K562 treated with DMSO at 1 percent for 4 hours (cell line): Measurements from ENCODE around the gene VCY. TPM values are rescaled to one million over a fixed set of nuclear protein-coding genes. Genes with fewer than 3 reads are reported as not detected.

Experiments
- total RNA-seq: library from RNA; unstranded; fragments of 300-600 nt; gene quantifications from 2 replicates; pipeline ENCODE4 v1.2.3, GENCODE V29; 2022; ENCODE audit not compliant: insufficient read depth

The VCY gene
- not detected in 2 replicates for total RNA-seq

GRCh38 chrY:13986373-13986772 lies at the start of gene VCY:
Gene VCY, minus strand, starts transcription at chrY:13986473. Its CDS starts 33 bp downstream, at chrY:13986440.

Other genes with a start within 250 kb of the VCY start
- gene VCY1B, start 69.8 kb upstream of the VCY start, total RNA-seq = not detected in 2 replicates